Stimulated activated CD8-positive, alpha-beta memory T cell treated with anti-CD3 and anti-CD28 coated beads, Interleukin-15, amount 100 ng/mL, for 24 hours (primary cell): Measurements from ENCODE around the gene MOB3B.

Source experiments
- DNase-seq: peaks from one replicate; pipeline ENCODE4 v3.0.0-alpha.2; 2020; ENCODE audit warnings: low read depth

The MOB3B gene

GRCh38 chr9:27447031-27447683, 82.5 kb downstream of the MOB3B start:
- no peak for DNase-seq

GRCh38 chr9:27445688-27446087, 83.9 kb downstream of the MOB3B start:
- no peak for DNase-seq

GRCh38 chr9:27445057-27445595, 84.5 kb downstream of the MOB3B start:
- DNase-seq: no peak

GRCh38 chr9:27442464-27442863, 87.2 kb downstream of the MOB3B start:
- DNase-seq: no peak

GRCh38 chr9:27441741-27442070, 87.9 kb downstream of the MOB3B start:
- DNase-seq: no peak

- no peak for DNase-seq
Measured at GRCh38 chr9:27440888-27441740, 88.5 kb downstream of the MOB3B start.

- DNase-seq: no peak
Measured at GRCh38 chr9:27438522-27438921, 91.1 kb downstream of the MOB3B start.

GRCh38 chr9:27437652-27438373, 91.8 kb downstream of the MOB3B start:
- DNase-seq: no peak

- DNase-seq: no peak
Measured at GRCh38 chr9:27436234-27436633, 93.4 kb downstream of the MOB3B start.

- no peak for DNase-seq
Measured at GRCh38 chr9:27433631-27434325, 95.8 kb downstream of the MOB3B start.

- no peak for DNase-seq
Measured at GRCh38 chr9:27432308-27432707, 97.3 kb downstream of the MOB3B start.

GRCh38 chr9:27431543-27432147, 98.0 kb downstream of the MOB3B start:
- no peak for DNase-seq

GRCh38 chr9:27430750-27431535, 98.7 kb downstream of the MOB3B start:
- no peak for DNase-seq

- no peak for DNase-seq
Measured at GRCh38 chr9:27429917-27430316, 99.7 kb downstream of the MOB3B start.

- no peak for DNase-seq
Measured at GRCh38 chr9:27429436-27429835, 100.2 kb downstream of the MOB3B start.

GRCh38 chr9:27428551-27428950, 101.1 kb downstream of the MOB3B start:
- DNase-seq: no peak

- DNase-seq: no peak
Measured at GRCh38 chr9:27427272-27427643, 102.4 kb downstream of the MOB3B start.

- no peak for DNase-seq
Measured at GRCh38 chr9:27426511-27427271, 102.9 kb downstream of the MOB3B start.

GRCh38 chr9:27425827-27426510, 103.6 kb downstream of the MOB3B start:
- DNase-seq: no peak
